ENCODE data around the gene KPTN.

The KPTN gene

GRCh38 chr19:47464675-47465419 is 19.2 kb downstream of the KPTN start:
- no peak overlapping the region for H3K4me3 ChIP-seq (ENCODE audit: low read depth, low read length)
- TF ChIP-seq CTCF (IDR thresholded peaks at IDR 0.05; ENCODE audit: low read depth, low read length), result no peak

- H3K4me3 ChIP-seq (ENCODE audit: low read depth, low read length), result no peak overlapping the region
- TF ChIP-seq CTCF (IDR thresholded peaks at IDR 0.05; ENCODE audit: low read depth, low read length), result no peak
These were observed 22.1 kb downstream of the KPTN start for GRCh38 chr19:47461876-47462275.

- no peak overlapping the region for H3K4me3 ChIP-seq (ENCODE audit: low read depth, low read length)
- no peak for TF ChIP-seq CTCF (IDR thresholded peaks at IDR 0.05; ENCODE audit: low read depth, low read length)
These were observed 24.5 kb downstream of the KPTN start for GRCh38 chr19:47459477-47459876.

GRCh38 chr19:47458672-47459071 is 25.3 kb downstream of the KPTN start:
- TF ChIP-seq CTCF (IDR thresholded peaks at IDR 0.05; ENCODE audit: low read depth, low read length), result no peak
- no peak overlapping the region for H3K4me3 ChIP-seq (ENCODE audit: low read depth, low read length)

- TF ChIP-seq CTCF (IDR thresholded peaks at IDR 0.05; ENCODE audit: low read depth, low read length), result no peak
- no peak overlapping the region for H3K4me3 ChIP-seq (ENCODE audit: low read depth, low read length)
These were observed 27.1 kb downstream of the KPTN start for GRCh38 chr19:47456721-47457474.

GRCh38 chr19:47450478-47450877 is 33.5 kb downstream of the KPTN start:
- H3K4me3 ChIP-seq (ENCODE audit: low read depth, low read length), result no peak overlapping the region
- no peak for TF ChIP-seq CTCF (IDR thresholded peaks at IDR 0.05; ENCODE audit: low read depth, low read length)

GRCh38 chr19:47448360-47448727 is 35.7 kb downstream of the KPTN start:
- no peak for TF ChIP-seq CTCF (IDR thresholded peaks at IDR 0.05; ENCODE audit: low read depth, low read length)
- H3K4me3 ChIP-seq (ENCODE audit: low read depth, low read length), result no peak overlapping the region

Data from WI38 (cell line).